Hepatocyte (in vitro differentiated cells): Measurements from ENCODE around the gene NMNAT2. TPM values are rescaled to one million over a fixed set of nuclear protein-coding genes. Genes with fewer than 3 reads are reported as not detected.

Experiments used
- DNase-seq: peaks from one replicate; pipeline ENCODE4 v3.0.0-alpha.2; 2016; ENCODE audit warnings: low spot score
- H2AFZ ChIP-seq: fragments of 200-600 bp; sonication (generic); 2 replicates; pipeline ENCODE4 v1.6.0; 2016; ENCODE audit warnings: antibody characterized with exemption, mild to moderate bottlenecking
- H3K27ac ChIP-seq: fragments of 200-600 bp; sonication (generic); 2 replicates; pipeline ENCODE4 v1.5.1; 2016; ENCODE audit warnings: mild to moderate bottlenecking
- H3K27me3 ChIP-seq: fragments of 200-600 bp; sonication (generic); 2 replicates; pipeline ENCODE4 v1.6.1; 2016
- H3K36me3 ChIP-seq: fragments of 200-600 bp; sonication (generic); replicated peaks from 2 replicates; pipeline ENCODE4 v1.5.1; 2016; ENCODE audit warnings: low read depth; ENCODE audit not compliant: insufficient read depth
- H3K4me1 ChIP-seq: fragments of 200-600 bp; sonication (generic); 2 replicates; pipeline ENCODE4 v1.5.1; 2016; ENCODE audit warnings: mild to moderate bottlenecking, moderate library complexity; ENCODE audit not compliant: insufficient read depth
- H3K4me2 ChIP-seq: fragments of 200-600 bp; sonication (generic); 2 replicates; pipeline ENCODE4 v1.6.0; 2016
- H3K4me3 ChIP-seq: fragments of 200-600 bp; sonication (generic); 2 replicates; pipeline ENCODE4 v1.5.1; 2016; ENCODE audit warnings: mild to moderate bottlenecking
- H3K79me2 ChIP-seq: fragments of 200-600 bp; sonication (generic); 2 replicates; pipeline ENCODE4 v1.6.0; 2017; ENCODE audit warnings: mild to moderate bottlenecking
- H3K9me2 ChIP-seq: fragments of 200-600 bp; sonication (generic); replicated peaks from 2 replicates; pipeline ENCODE4 v1.6.0; 2017; ENCODE audit warnings: mild to moderate bottlenecking; ENCODE audit not compliant: insufficient read depth
- H3K9me3 ChIP-seq: fragments of 200-600 bp; sonication (generic); 2 replicates; pipeline ENCODE4 v1.5.1; 2016; ENCODE audit warnings: low read depth, mild to moderate bottlenecking
- H4K20me1 ChIP-seq: fragments of 200-600 bp; sonication (generic); 2 replicates; pipeline ENCODE4 v1.6.0; 2016; ENCODE audit warnings: mild to moderate bottlenecking; ENCODE audit not compliant: insufficient read depth, poor library complexity, severe bottlenecking
- CTCF ChIP-seq: fragments of 200-600 bp; sonication (generic); IDR thresholded peaks from 2 replicates; pipeline ENCODE4 v1.5.1; 2016; ENCODE audit warnings: antibody characterized with exemption, mild to moderate bottlenecking; ENCODE audit not compliant: poor library complexity
- EZH2 ChIP-seq: fragments of 200-600 bp; sonication (generic); IDR thresholded peaks from 2 replicates; pipeline ENCODE4 v1.6.1; 2016; ENCODE audit warnings: antibody characterized with exemption, mild to moderate bottlenecking, borderline replicate concordance
- EZH2phosphoT487 ChIP-seq: fragments of 200-600 bp; sonication (generic); IDR thresholded peaks from one replicate; pipeline ENCODE4 v1.6.1; 2018; ENCODE audit warnings: antibody characterized with exemption, mild to moderate bottlenecking, low read depth, moderate library complexity; ENCODE audit not compliant: unreplicated experiment, severe bottlenecking
- WGBS: methylation state at CpG from one replicate; pipeline ENCODE4 v1.1.6; 2016; ENCODE audit warnings: low lambda C conversion rate; ENCODE audit errors: missing lambda C conversion rate; 5-methylcytosine and 5-hydroxymethylcytosine counted together
- polyA plus RNA-seq: library from polyadenylated mRNA; unstranded; fragments of >200 nt; fragmentation: Nextera tagmentation; extraction: Ambion mirVana; gene quantifications from 2 replicates; pipeline ENCODE4 v1.2.1, GENCODE V29; 2016
- total RNA-seq: library from RNA; depleted of rRNA; stranded (reverse); fragments of >200 nt; gene quantifications from 2 replicates; pipeline ENCODE4 v1.2.3, GENCODE V29; 2014

The NMNAT2 gene
- total and polyA plus RNA-seq, 2 experiments from 2014 or later: 0.66 to 1.00 TPM

GRCh38 chr1:183444243-183444642, 26.1 kb upstream of the NMNAT2 start:
- Histone ChIP-seq H3K27ac (no peak overlapping the region), H3K4me2 (no peak overlapping the region), H3K79me2 (no peaks in the 10 kb centered on the region), H3K9me3 (no peaks in the 10 kb centered on the region), H3K9me2 (no peaks in the 10 kb centered on the region), H3K36me3 (no peaks in the 10 kb centered on the region), H3K4me3 (no peak overlapping the region), H2AFZ (no peak overlapping the region), H4K20me1 (no peaks in the 10 kb centered on the region), H3K27me3 (no peaks in the 10 kb centered on the region), H3K4me1 (no peaks in the 10 kb centered on the region)
- WGBS: 45% methylated on average over 3 of the region's 3 CpGs
- no peak for DNase-seq
- no peak for TF ChIP-seq EZH2phosphoT487
- no peak for TF ChIP-seq EZH2
- no peak for TF ChIP-seq CTCF

- Histone ChIP-seq H2AFZ (no peak overlapping the region), H3K9me3 (no peaks in the 10 kb centered on the region), H4K20me1 (no peaks in the 10 kb centered on the region), H3K27ac (no peak overlapping the region), H3K4me1 (no peaks in the 10 kb centered on the region), H3K27me3 (no peaks in the 10 kb centered on the region), H3K9me2 (no peaks in the 10 kb centered on the region), H3K4me2 (no peak overlapping the region), H3K79me2 (no peaks in the 10 kb centered on the region), H3K36me3 (no peaks in the 10 kb centered on the region), H3K4me3 (no peak overlapping the region)
- 14% methylated on average over 1 of the region's 1 CpG for WGBS
- no peak for DNase-seq
- TF ChIP-seq EZH2: no peak
- no peak for TF ChIP-seq EZH2phosphoT487
These were observed 25.3 kb upstream of the NMNAT2 start for GRCh38 chr1:183443466-183443865.

- Histone ChIP-seq H3K79me2 (no peaks in the 10 kb centered on the region), H3K27me3 (no peaks in the 10 kb centered on the region), H3K36me3 (no peaks in the 10 kb centered on the region), H3K4me2 (no peak overlapping the region), H3K4me3 (no peak overlapping the region), H3K4me1 (no peaks in the 10 kb centered on the region), H4K20me1 (no peaks in the 10 kb centered on the region), H3K27ac (no peak overlapping the region), H2AFZ (no peak overlapping the region), H3K9me3 (no peaks in the 10 kb centered on the region), H3K9me2 (no peaks in the 10 kb centered on the region)
- WGBS: 92% methylated on average over 2 of the region's 2 CpGs
- no peak for DNase-seq
- TF ChIP-seq CTCF: no peak
- no peak for TF ChIP-seq EZH2
- TF ChIP-seq EZH2phosphoT487: no peak
These were observed 24.8 kb upstream of the NMNAT2 start for GRCh38 chr1:183443011-183443410.

GRCh38 chr1:183438060-183438459, 19.9 kb upstream of the NMNAT2 start:
- H2AFZ ChIP-seq: no peak overlapping the region
- H3K9me3 ChIP-seq: no peaks in the 10 kb centered on the region
- H4K20me1 ChIP-seq: no peaks in the 10 kb centered on the region
- no peak for DNase-seq
- no peaks in the 10 kb centered on the region for H3K27me3 ChIP-seq
- no peak overlapping the region for H3K4me3 ChIP-seq
- no peak for TF ChIP-seq EZH2
- no peak for TF ChIP-seq EZH2phosphoT487
- no peak for TF ChIP-seq CTCF
- no peaks in the 10 kb centered on the region for H3K9me2 ChIP-seq
- WGBS: 98% methylated on average over 2 of the region's 2 CpGs
- H3K27ac ChIP-seq: no peak overlapping the region
- H3K4me1 ChIP-seq: no peaks in the 10 kb centered on the region
- no peaks in the 10 kb centered on the region for H3K36me3 ChIP-seq
- no peak overlapping the region for H3K4me2 ChIP-seq
- H3K79me2 ChIP-seq: no peaks in the 10 kb centered on the region
